MM.1S (cell line): Measurements from ENCODE around the gene HIC1.

Experiments
- DNase-seq: peaks from one replicate; pipeline ENCODE4 v3.0.0-alpha.2; 2015
- H2AFZ ChIP-seq: fragments of 300-600 bp; sonication (generic); 2 replicates; pipeline ENCODE4 v1.6.0; 2016; ENCODE audit warnings: antibody characterized with exemption, low read length
- H3F3A ChIP-seq: fragments of 300-600 bp; sonication (generic); 2 replicates; pipeline ENCODE4 v1.6.1; 2016; ENCODE audit warnings: mild to moderate bottlenecking, antibody characterized with exemption, low read length, moderate library complexity, mixed read lengths; ENCODE audit not compliant: insufficient read depth
- H3K27ac ChIP-seq: fragments of 300-600 bp; sonication (generic); 2 replicates; pipeline ENCODE4 v1.5.1; 2016; ENCODE audit warnings: mild to moderate bottlenecking, low read length
- H3K27me3 ChIP-seq: fragments of 300-600 bp; sonication (generic); replicated peaks from 2 replicates; pipeline ENCODE4 v1.6.0; 2016; ENCODE audit warnings: low read length; ENCODE audit not compliant: insufficient read depth
- H3K36me3 ChIP-seq: fragments of 300-600 bp; sonication (generic); replicated peaks from 2 replicates; pipeline ENCODE4 v1.6.1; 2016; ENCODE audit warnings: mild to moderate bottlenecking, low read length, mixed read lengths; ENCODE audit not compliant: insufficient read depth
- H3K4me1 ChIP-seq: fragments of 300-600 bp; sonication (generic); 2 replicates; pipeline ENCODE4 v1.6.1; 2016; ENCODE audit warnings: low read length, mixed read lengths
- H3K4me2 ChIP-seq: fragments of 300-600 bp; sonication (generic); 2 replicates; pipeline ENCODE4 v1.6.0; 2016; ENCODE audit warnings: low read depth, low read length
- H3K4me3 ChIP-seq: fragments of 300-600 bp; sonication (generic); 2 replicates; pipeline ENCODE4 v1.5.1; 2016; ENCODE audit warnings: low read length, mixed read lengths
- H3K79me2 ChIP-seq: fragments of 300-600 bp; sonication (generic); 2 replicates; pipeline ENCODE4 v1.6.1; 2016; ENCODE audit warnings: mixed run types, low read length, mixed read lengths
- H3K9ac ChIP-seq: fragments of 300-600 bp; sonication (generic); 2 replicates; pipeline ENCODE4 v1.6.1; 2016; ENCODE audit warnings: low read length, mixed read lengths
- H3K9me2 ChIP-seq: fragments of 300-600 bp; sonication (generic); replicated peaks from 2 replicates; pipeline ENCODE4 v1.6.1; 2016; ENCODE audit warnings: mild to moderate bottlenecking, low read length, mixed read lengths; ENCODE audit not compliant: insufficient read depth
- H3K9me3 ChIP-seq: fragments of 300-600 bp; sonication (generic); replicated peaks from 2 replicates; pipeline ENCODE4 v1.6.1; 2016; ENCODE audit warnings: mild to moderate bottlenecking, low read length, mixed read lengths; ENCODE audit not compliant: insufficient read depth
- H4K20me1 ChIP-seq: fragments of 300-600 bp; sonication (generic); 2 replicates; pipeline ENCODE4 v1.6.1; 2016; ENCODE audit warnings: mild to moderate bottlenecking, low read length, moderate library complexity, mixed read lengths; ENCODE audit not compliant: insufficient read depth
- CTCF ChIP-seq: fragments of 300-600 bp; sonication (generic); IDR thresholded peaks from 2 replicates; pipeline ENCODE4 v1.5.1; 2016; ENCODE audit warnings: antibody characterized with exemption, low read length, mixed read lengths
- EZH2 ChIP-seq: fragments of 300-600 bp; sonication (generic); optimal IDR thresholded peaks from 2 replicates; pipeline ENCODE3; 2017; ENCODE audit warnings: low read depth, mild to moderate bottlenecking, antibody characterized with exemption, low read length, mixed read lengths
- EZH2phosphoT487 ChIP-seq: fragments of 300-600 bp; sonication (generic); IDR thresholded peaks from 2 replicates; pipeline ENCODE4 v1.6.1; 2018; ENCODE audit warnings: antibody characterized with exemption, low read length

HIC1 gene

DNA sequence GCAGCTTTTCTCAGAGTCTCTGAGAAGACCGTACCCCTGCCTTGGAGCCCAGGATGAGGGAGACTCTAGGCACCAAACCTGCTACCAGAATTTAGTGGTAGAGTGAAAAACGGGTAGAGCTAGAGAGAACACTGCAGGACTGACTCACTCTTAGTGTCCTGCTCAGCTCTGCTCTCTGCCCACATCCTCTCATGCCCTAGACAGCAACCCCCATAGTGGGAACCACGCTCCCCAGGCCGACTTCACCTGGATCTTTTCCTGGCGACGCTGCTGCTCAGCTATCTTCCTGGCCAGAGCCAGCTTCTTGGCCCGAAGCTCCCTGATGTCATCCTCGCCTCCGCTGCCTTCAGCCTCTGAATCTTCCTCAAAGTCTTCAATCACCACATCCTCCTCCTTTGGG is 26.7 kb downstream of the HIC1 start:
- Histone ChIP-seq H3K79me2 (no peaks in the 10 kb centered on the region), H3F3A (no peaks in the 10 kb centered on the region), H3K27me3 (no peaks in the 10 kb centered on the region), H3K9ac (no peak overlapping the region), H3K9me2 (no peaks in the 10 kb centered on the region), H3K4me1 (no peaks in the 10 kb centered on the region), H2AFZ (no peak overlapping the region), H3K4me2 (no peak overlapping the region), H3K36me3 (no peaks in the 10 kb centered on the region), H3K4me3 (no peak overlapping the region), H3K9me3 (no peaks in the 10 kb centered on the region), H4K20me1 (no peaks in the 10 kb centered on the region), H3K27ac (no peak overlapping the region)
- TF ChIP-seq CTCF (no peak), EZH2 (no peak), EZH2phosphoT487 (no peak)
- DNase-seq: no peak

- H3K4me3 ChIP-seq: no peak overlapping the region
- H2AFZ ChIP-seq: no peak overlapping the region
- TF ChIP-seq EZH2 (no peak), EZH2phosphoT487 (no peak), CTCF (no peak)
- H3K4me2 ChIP-seq: no peak overlapping the region
- H3K27me3 ChIP-seq: no peaks in the 10 kb centered on the region
- H3K79me2 ChIP-seq: no peaks in the 10 kb centered on the region
- no peak overlapping the region for H3K9ac ChIP-seq
- H3K4me1 ChIP-seq: no peaks in the 10 kb centered on the region
- no peak overlapping the region for H3K27ac ChIP-seq
- H3K36me3 ChIP-seq: no peaks in the 10 kb centered on the region
- H4K20me1 ChIP-seq: no peaks in the 10 kb centered on the region
- H3F3A ChIP-seq: no peaks in the 10 kb centered on the region
- H3K9me2 ChIP-seq: no peaks in the 10 kb centered on the region
- H3K9me3 ChIP-seq: no peaks in the 10 kb centered on the region
- DNase-seq: no peak
These were observed 27.3 kb downstream of the HIC1 start for GRCh38 chr17:2082003-2082781.

DNA sequence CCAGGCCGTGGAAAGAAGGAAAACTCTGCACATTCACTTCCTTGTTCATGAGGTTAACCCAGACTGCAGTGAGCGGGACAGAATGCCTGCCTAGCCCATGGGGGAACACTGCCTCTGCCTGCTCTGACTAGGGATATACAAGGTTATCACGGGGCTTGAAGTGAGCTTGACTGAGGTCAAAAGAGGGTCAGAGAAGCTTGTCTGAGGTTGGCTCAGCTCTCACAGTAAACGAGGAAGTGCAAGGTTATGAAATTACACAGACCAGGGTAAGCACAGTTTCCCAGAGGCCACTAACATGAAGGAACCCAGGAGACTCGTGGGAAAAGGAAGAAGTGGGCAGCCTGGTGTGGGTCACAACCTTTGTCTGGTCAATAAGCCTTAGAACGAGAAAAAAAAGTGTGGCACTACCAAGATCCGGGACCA is 28.7 kb downstream of the HIC1 start:
- Histone ChIP-seq H3K9ac (no peak overlapping the region), H3K4me3 (no peak overlapping the region), H3F3A (peaks cover 3% of the 10 kb centered on the region; the same call in 1 of the 2 replicates), H3K4me1 (peaks cover 14% of the 10 kb centered on the region), H3K4me2 (no peak overlapping the region), H3K36me3 (no peaks in the 10 kb centered on the region), H3K79me2 (no peaks in the 10 kb centered on the region; the same call in 1 of the 2 replicates), H3K27me3 (no peaks in the 10 kb centered on the region), H3K27ac (no peak overlapping the region), H3K9me2 (no peaks in the 10 kb centered on the region), H4K20me1 (no peaks in the 10 kb centered on the region), H3K9me3 (no peaks in the 10 kb centered on the region), H2AFZ (no peak overlapping the region)
- no peak for TF ChIP-seq CTCF
- no peak for TF ChIP-seq EZH2
- no peak for TF ChIP-seq EZH2phosphoT487
- DNase-seq: no peak
